DND-41 (cell line): ENCODE results near the gene FOXP1.

Source experiments
- ATAC-seq: fragments of 200-7000 bp; cut with Tn5 transposase; 3 replicates; pipeline ENCODE4 v1.9.1; 2021; ENCODE audit warnings: low read depth; ENCODE audit not compliant: insufficient read depth
- DNase-seq: peaks from one replicate; pipeline ENCODE4 v3.0.0-alpha.2; 2020
- H2AFZ ChIP-seq: 2 replicates; pipeline ENCODE4 v1.6.0; 2012; ENCODE audit warnings: low read depth, low read length
- H3K27ac ChIP-seq: 2 replicates; pipeline ENCODE4 v1.5.1; 2012; ENCODE audit warnings: low read length, inconsistent platforms
- H3K27me3 ChIP-seq: fragments of 200-600 bp; sonication (generic); 2 replicates; pipeline ENCODE4 v1.6.0; 2012; ENCODE audit warnings: low read length, mild to moderate bottlenecking, inconsistent platforms; ENCODE audit not compliant: insufficient read depth, poor library complexity
- H3K36me3 ChIP-seq: 2 replicates; pipeline ENCODE4 v1.5.1; 2012; ENCODE audit warnings: low read length, inconsistent platforms; ENCODE audit not compliant: insufficient read depth
- H3K4me1 ChIP-seq: 2 replicates; pipeline ENCODE4 v1.5.1; 2012; ENCODE audit warnings: mild to moderate bottlenecking, low read length; ENCODE audit not compliant: insufficient read depth
- H3K4me2 ChIP-seq: 2 replicates; pipeline ENCODE4 v1.6.0; 2012; ENCODE audit warnings: mild to moderate bottlenecking, moderate library complexity, low read length, inconsistent platforms; ENCODE audit not compliant: insufficient read depth
- H3K4me3 ChIP-seq, 2 experiments: fragments of 200-600 bp in 1 of 2; shearing (Covaris generic) in 1 of 2; 2 replicates each; pipeline ENCODE4 v1.5.1; 2012 to 2016; ENCODE audit warnings: inconsistent platforms in 2 of 2, low read length in 2 of 2, mild to moderate bottlenecking in 2 of 2, low read depth in 1 of 2, moderate library complexity in 1 of 2
- H3K79me2 ChIP-seq: 2 replicates; pipeline ENCODE4 v1.6.0; 2012; ENCODE audit warnings: low read length, inconsistent platforms; ENCODE audit not compliant: insufficient read depth
- H3K9ac ChIP-seq: 2 replicates; pipeline ENCODE4 v1.6.0; 2012; ENCODE audit warnings: low read depth, mild to moderate bottlenecking, inconsistent platforms, low read length, moderate library complexity
- H3K9me3 ChIP-seq: 2 replicates; pipeline ENCODE4 v1.5.1; 2012; ENCODE audit warnings: low read length, moderate library complexity, mild to moderate bottlenecking, inconsistent platforms; ENCODE audit not compliant: insufficient read depth, severe bottlenecking
- H4K20me1 ChIP-seq: 2 replicates; pipeline ENCODE4 v1.6.0; 2012; ENCODE audit warnings: low read length; ENCODE audit not compliant: insufficient read depth
- EZH2 ChIP-seq: IDR thresholded peaks from 3 replicates; pipeline ENCODE4 v1.6.1; 2012; ENCODE audit warnings: borderline replicate concordance, low read depth, mild to moderate bottlenecking, moderate library complexity, low read length, inconsistent platforms; ENCODE audit not compliant: severe bottlenecking
- TF ChIP-seq, protein P1 (sequence below): IDR thresholded peaks from 2 replicates; pipeline ENCODE4 v1.5.1; 2012; ENCODE audit warnings: borderline replicate concordance, low read length, moderate library complexity, mild to moderate bottlenecking; ENCODE audit not compliant: poor library complexity, severe bottlenecking; ENCODE audit errors: extremely low read depth

The FOXP1 gene

DNA sequence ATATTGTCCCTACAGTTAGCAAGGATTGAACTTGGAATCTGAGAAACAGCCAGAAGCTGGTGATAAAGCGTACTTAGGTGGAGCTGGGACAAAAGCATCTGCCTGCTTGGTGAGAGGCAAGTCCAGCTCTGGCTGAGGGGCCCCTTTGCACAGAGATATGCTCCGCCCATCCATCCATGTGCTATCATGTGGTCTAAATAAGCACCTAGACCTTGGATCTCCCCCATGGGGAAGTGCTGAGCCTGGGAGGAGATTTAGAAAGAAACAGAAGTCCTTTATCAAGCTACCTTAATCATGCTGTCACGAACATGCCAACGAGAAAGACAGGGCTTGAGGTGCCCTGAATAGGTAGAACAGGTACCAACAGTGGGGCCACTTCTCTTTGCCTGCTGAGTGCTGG is 369.5 kb downstream of the FOXP1 start:
- Histone ChIP-seq H3K9me3 (no peaks in the 10 kb centered on the region), H3K4me1 (no peaks in the 10 kb centered on the region), H3K27ac (no peak overlapping the region), H3K79me2 (no peaks in the 10 kb centered on the region), H3K9ac (no peak overlapping the region), H3K27me3 (no peaks in the 10 kb centered on the region), H4K20me1 (peaks cover 3% of the 10 kb centered on the region; the same call in 1 of the 2 replicates), H3K4me3 (no peak overlapping the region), H3K4me2 (no peak overlapping the region), H2AFZ (no peak overlapping the region), H3K36me3 (no peaks in the 10 kb centered on the region)
- ATAC-seq: no peak
- TF ChIP-seq EZH2: no peak
- TF ChIP-seq, protein P1, sequence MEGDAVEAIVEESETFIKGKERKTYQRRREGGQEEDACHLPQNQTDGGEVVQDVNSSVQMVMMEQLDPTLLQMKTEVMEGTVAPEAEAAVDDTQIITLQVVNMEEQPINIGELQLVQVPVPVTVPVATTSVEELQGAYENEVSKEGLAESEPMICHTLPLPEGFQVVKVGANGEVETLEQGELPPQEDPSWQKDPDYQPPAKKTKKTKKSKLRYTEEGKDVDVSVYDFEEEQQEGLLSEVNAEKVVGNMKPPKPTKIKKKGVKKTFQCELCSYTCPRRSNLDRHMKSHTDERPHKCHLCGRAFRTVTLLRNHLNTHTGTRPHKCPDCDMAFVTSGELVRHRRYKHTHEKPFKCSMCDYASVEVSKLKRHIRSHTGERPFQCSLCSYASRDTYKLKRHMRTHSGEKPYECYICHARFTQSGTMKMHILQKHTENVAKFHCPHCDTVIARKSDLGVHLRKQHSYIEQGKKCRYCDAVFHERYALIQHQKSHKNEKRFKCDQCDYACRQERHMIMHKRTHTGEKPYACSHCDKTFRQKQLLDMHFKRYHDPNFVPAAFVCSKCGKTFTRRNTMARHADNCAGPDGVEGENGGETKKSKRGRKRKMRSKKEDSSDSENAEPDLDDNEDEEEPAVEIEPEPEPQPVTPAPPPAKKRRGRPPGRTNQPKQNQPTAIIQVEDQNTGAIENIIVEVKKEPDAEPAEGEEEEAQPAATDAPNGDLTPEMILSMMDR: no peak
- no peak for DNase-seq

DNA sequence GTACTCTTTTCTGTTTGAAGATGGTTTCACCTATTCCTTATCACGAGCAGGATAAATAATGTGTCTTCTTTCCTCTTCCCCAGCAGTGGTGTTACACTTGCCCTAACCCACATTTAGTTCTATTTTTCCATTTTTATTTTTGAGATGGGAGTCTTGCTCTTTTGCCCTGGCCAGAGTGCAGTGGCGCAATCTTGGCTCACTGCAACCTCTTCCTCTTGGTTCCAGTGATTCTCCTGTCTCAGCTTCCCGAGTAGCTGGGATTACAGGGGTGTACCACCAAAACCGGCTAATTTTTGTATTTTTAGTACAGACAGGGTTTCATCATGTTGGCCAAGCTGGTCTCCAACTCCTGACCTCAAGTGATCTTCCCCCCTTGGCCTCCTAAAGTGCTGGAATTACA is 372.4 kb downstream of the FOXP1 start:
- no peak overlapping the region for H3K4me2 ChIP-seq
- DNase-seq (no peak), ATAC-seq (no peak)
- H3K4me3 ChIP-seq: no peak overlapping the region
- H3K27ac ChIP-seq: no peak overlapping the region
- H3K9ac ChIP-seq: no peak overlapping the region
- no peaks in the 10 kb centered on the region for H3K9me3 ChIP-seq
- H2AFZ ChIP-seq: no peak overlapping the region
- no peaks in the 10 kb centered on the region for H3K79me2 ChIP-seq
- H3K27me3 ChIP-seq: no peaks in the 10 kb centered on the region
- no peaks in the 10 kb centered on the region for H3K4me1 ChIP-seq
- TF ChIP-seq EZH2: no peak
- TF ChIP-seq, protein P1: no peak
- no peaks in the 10 kb centered on the region; the same call in 1 of the 2 replicates for H4K20me1 ChIP-seq
- H3K36me3 ChIP-seq: no peaks in the 10 kb centered on the region

DNA sequence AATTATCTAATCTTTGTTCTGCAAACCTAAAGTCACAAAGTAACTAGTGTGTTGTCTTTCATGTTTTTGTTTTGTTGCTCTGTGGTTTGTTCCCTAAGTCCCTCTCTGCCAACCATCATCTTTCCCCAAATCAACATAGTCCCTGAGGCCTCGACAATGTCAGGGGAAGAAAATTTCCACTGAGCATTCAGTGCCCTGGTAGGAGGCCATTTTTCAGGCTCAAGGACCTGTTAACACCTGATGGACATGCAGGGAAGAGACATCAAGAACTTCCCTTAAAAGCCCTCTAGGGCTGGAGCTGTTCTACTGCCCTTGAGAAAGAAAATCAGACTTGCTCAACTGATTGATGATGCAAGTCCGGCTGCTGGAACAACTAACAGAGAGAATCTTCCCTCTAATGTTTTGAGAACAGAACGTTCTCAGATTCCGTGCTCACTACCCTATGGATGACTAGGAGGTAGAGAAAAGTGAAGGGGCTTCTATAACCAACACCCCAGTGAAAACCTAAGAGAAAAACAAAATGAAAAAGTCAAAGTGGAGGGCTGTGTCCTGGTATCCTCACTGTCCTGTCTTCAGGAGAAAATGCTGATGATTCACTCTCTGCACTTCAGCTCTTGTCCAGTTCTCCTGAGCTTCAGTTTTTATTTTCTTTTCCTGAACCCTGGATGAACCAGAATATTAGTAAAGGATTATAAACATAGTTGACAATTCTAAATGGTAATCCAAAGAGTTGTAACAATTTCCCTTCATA is 373.1 kb downstream of the FOXP1 start:
- H3K4me1 ChIP-seq: no peaks in the 10 kb centered on the region
- no peak overlapping the region for H2AFZ ChIP-seq
- peaks cover 2% of the 10 kb centered on the region; the same call in 1 of the 2 replicates for H4K20me1 ChIP-seq
- H3K9me3 ChIP-seq: no peaks in the 10 kb centered on the region
- H3K27me3 ChIP-seq: no peaks in the 10 kb centered on the region
- no peak for DNase-seq
- ATAC-seq: no peak
- no peaks in the 10 kb centered on the region for H3K79me2 ChIP-seq
- no peak overlapping the region for H3K4me3 ChIP-seq
- no peaks in the 10 kb centered on the region for H3K36me3 ChIP-seq
- no peak overlapping the region for H3K9ac ChIP-seq
- TF ChIP-seq, protein P1: no peak
- no peak for TF ChIP-seq EZH2
- H3K27ac ChIP-seq: no peak overlapping the region
- no peak overlapping the region for H3K4me2 ChIP-seq
